ENCODE data around the gene KLK1. TPM values are rescaled to one million over a fixed set of nuclear protein-coding genes. Genes with fewer than 3 reads are reported as not detected.

Gene KLK1
- polyA plus RNA-seq, 1 of the 3 experiments (the other 2 are of a cell fraction), result not detected

DNA sequence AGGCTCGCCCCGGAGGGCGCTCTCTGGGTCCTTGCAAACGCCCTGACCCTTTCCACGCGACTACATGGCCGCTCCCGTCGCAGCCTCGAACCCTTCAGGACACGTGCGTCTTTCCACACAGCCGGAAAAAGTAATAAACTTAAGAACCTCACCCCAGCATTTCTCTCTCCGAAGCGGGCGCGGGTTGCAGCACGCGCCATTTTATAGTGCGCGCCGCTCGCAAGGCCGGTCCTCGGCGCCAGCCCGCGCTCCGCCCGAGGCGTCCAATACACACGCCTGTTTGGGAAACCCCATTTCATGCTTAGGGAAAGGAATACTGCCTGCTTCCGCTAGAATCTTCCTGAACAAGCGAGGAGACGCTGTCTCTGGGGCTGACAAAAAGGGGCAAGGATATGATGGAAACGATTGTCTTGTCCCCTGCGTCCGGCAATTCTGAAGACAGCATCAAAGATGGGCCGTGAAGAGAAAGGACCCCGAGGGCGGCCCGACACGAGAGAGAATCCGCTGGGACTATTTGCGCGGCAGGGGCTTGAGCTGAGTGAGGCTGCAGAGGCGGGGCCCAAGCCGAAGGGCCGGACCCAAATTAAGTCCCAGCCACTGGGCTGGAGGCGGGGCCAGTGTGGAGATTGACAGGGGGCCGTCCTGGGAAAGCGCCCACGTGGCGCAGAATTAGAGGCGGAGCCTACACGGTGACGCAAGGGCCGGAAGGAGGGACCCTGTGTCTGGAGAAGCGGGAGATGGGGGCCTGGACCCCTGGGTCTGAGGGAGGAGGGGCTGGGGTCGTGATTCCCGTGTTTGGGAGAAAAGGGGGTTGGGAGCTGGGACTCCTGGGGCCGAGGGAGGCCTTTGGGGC lies 18.9 kb downstream of the KLK1 start (continued):
- TF ChIP-seq, protein P1, sequence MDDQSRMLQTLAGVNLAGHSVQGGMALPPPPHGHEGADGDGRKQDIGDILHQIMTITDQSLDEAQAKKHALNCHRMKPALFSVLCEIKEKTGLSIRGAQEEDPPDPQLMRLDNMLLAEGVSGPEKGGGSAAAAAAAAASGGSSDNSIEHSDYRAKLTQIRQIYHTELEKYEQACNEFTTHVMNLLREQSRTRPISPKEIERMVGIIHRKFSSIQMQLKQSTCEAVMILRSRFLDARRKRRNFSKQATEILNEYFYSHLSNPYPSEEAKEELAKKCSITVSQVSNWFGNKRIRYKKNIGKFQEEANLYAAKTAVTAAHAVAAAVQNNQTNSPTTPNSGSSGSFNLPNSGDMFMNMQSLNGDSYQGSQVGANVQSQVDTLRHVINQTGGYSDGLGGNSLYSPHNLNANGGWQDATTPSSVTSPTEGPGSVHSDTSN (IDR thresholded peaks at IDR 0.05), result peak; percentile 98
- TF ChIP-seq SIN3A (IDR thresholded peaks at IDR 0.05; ENCODE audit: borderline replicate concordance, low read depth, low read length), result peak; percentile 87
- TF ChIP-seq RAD21 (IDR thresholded peaks at IDR 0.05; ENCODE audit: low read length), result no peak
- peak; percentile 86 for TF ChIP-seq YY1 (IDR thresholded peaks at IDR 0.05; ENCODE audit: low read depth)

DNA sequence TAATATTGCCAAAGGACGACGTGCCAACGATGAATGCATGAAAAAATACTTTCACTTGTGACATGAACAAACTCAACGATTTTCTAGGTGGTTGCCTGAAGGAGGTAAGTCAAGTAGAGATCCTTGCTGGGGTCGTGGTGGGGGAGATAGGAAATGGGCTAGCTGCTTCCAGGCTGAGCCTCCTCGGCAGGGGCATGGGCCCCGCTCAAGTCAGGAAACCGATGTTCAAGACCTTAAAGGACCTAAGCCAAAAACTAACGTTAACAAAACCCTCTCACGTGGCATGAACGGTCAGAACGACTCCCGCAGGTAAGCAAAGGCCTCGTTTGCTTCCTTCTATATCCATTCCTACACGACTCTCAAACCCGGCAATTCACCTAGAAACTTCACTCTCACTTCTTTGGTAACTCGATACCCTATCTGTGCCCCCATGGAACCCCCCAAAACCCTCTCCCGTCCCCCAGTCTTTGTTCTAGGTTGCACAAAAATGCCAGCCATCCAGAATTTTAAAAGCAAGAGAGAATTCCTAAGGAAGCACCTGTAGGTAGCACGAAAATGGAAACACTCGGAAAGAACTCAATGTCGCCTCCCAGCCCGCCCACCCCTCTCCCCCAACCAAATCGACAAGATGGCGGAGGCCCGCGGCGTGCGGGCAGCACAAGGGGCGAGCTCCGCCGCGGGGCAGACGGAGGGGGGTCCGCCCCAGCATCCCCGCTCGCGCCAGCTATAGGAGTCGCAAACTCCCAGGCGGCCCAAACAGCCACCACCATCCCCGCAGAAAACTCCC lies 19.8 kb downstream of the KLK1 start:
- peaks cover 46% of the 10 kb centered on the region for H3K79me2 ChIP-seq (ENCODE audit: insufficient read depth)
- ChIA-PET POLR2A (interaction anchor here (0.7 to 2.2 kb wide), 6 partner anchors 9 to 111 kb away, joined by 3 to 8 read pairs (median 4); no protein-coding TSS in a partner anchor), CTCF (interaction anchor here (0.5 to 2.6 kb wide), 4 partner anchors 18 to 884 kb away, joined by 3 to 9 read pairs (median 4); no protein-coding TSS in a partner anchor)
- under 1% methylated on average over 24 of the region's 40 CpGs for WGBS (ENCODE audit: low lambda C conversion rate)
- DNase-seq, result peak; percentile 79
- H3K36me3 ChIP-seq (replicated peaks in 1 of 2; ENCODE audit: control insufficient read depth in 1 of 2, insufficient read depth in 2 of 2, low read length in 1 of 2), result peaks cover 14 to 20% of the 10 kb centered on the region in 2 experiments
- H3K4me2 ChIP-seq, result peak overlapping the region; percentile 79
- H3K4me1 ChIP-seq (ENCODE audit: control insufficient read depth in 1 of 2, insufficient read depth in 2 of 2, low read depth in 1 of 2, low read length in 1 of 2), result peaks cover 7 to 12% of the 10 kb centered on the region in 2 experiments; a peak in 2 of 4 replicates
- no peaks in the 10 kb centered on the region for H3K9me2 ChIP-seq
- H3F3A ChIP-seq (replicated peaks; ENCODE audit: insufficient read depth), result no peaks in the 10 kb centered on the region
- peak overlapping the region; percentile 74; the same call in 1 of the 2 replicates for H2AFZ ChIP-seq (ENCODE audit: low read depth)
- peak overlapping the region; percentile 98 to 99 for H3K27ac ChIP-seq (ENCODE audit: low read depth in 2 of 2, low read length in 1 of 2)
- peaks cover 41% of the 10 kb centered on the region for H4K20me1 ChIP-seq (ENCODE audit: insufficient read depth)
- H3K9me3 ChIP-seq, result no peaks in the 10 kb centered on the region
- H3K27me3 ChIP-seq (ENCODE audit: insufficient read depth), result no peaks in the 10 kb centered on the region
- H3K9ac ChIP-seq, result peak overlapping the region; percentile 98
- TF ChIP-seq, protein P2, sequence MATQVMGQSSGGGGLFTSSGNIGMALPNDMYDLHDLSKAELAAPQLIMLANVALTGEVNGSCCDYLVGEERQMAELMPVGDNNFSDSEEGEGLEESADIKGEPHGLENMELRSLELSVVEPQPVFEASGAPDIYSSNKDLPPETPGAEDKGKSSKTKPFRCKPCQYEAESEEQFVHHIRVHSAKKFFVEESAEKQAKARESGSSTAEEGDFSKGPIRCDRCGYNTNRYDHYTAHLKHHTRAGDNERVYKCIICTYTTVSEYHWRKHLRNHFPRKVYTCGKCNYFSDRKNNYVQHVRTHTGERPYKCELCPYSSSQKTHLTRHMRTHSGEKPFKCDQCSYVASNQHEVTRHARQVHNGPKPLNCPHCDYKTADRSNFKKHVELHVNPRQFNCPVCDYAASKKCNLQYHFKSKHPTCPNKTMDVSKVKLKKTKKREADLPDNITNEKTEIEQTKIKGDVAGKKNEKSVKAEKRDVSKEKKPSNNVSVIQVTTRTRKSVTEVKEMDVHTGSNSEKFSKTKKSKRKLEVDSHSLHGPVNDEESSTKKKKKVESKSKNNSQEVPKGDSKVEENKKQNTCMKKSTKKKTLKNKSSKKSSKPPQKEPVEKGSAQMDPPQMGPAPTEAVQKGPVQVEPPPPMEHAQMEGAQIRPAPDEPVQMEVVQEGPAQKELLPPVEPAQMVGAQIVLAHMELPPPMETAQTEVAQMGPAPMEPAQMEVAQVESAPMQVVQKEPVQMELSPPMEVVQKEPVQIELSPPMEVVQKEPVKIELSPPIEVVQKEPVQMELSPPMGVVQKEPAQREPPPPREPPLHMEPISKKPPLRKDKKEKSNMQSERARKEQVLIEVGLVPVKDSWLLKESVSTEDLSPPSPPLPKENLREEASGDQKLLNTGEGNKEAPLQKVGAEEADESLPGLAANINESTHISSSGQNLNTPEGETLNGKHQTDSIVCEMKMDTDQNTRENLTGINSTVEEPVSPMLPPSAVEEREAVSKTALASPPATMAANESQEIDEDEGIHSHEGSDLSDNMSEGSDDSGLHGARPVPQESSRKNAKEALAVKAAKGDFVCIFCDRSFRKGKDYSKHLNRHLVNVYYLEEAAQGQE (IDR thresholded peaks at IDR 0.05; ENCODE audit: low read depth, low read length), result no peak
- TF ChIP-seq YY1 (IDR thresholded peaks at IDR 0.05; ENCODE audit: low read depth), result peak; percentile 87; the same call in 1 of the 2 replicates
- peak overlapping the region; percentile 83 to 100 for H3K4me3 ChIP-seq (ENCODE audit: low read depth in 2 of 2, low read length in 1 of 2)
